WTC11 (cell line): ENCODE results near the gene CORO7. TPM values are rescaled to one million over a fixed set of nuclear protein-coding genes. Genes with fewer than 3 reads are reported as not detected.

Experiments used
- ATAC-seq: fragments of 200-7000 bp; cut with Tn5 transposase; 2 replicates; pipeline ENCODE4 v1.10.0; 2021; ENCODE audit warnings: mild to moderate bottlenecking, moderate library complexity
- CTCF ChIA-PET: fragments of 300-600 bp; sonication (Branson Sonifier 250); formaldehyde crosslinking; loops from one replicate; lab custom pipeline; 2021; ENCODE audit warnings: antibody characterized with exemption; lab: Charles Lee
- POLR2A ChIA-PET: fragments of 350-600 bp; sonication (Branson Sonifier 250); formaldehyde crosslinking; loops from one replicate; lab custom pipeline; 2021; ENCODE audit warnings: antibody characterized with exemption; lab: Charles Lee
- DNase-seq: peaks from one replicate; pipeline ENCODE4 v3.0.0; 2021; ENCODE audit warnings: low spot score
- H3K27ac Mint-ChIP-seq: 2 replicates; pipeline ENCODE4 v1.8.0; 2021; ENCODE audit warnings: mixed read lengths
- H3K27me3 Mint-ChIP-seq: 2 replicates; pipeline ENCODE4 v1.8.0; 2021; ENCODE audit warnings: low read depth, mild to moderate bottlenecking, moderate library complexity, mixed read lengths
- H3K36me3 Mint-ChIP-seq: 2 replicates; pipeline ENCODE4 v1.8.0; 2021; ENCODE audit warnings: mixed read lengths
- H3K4me1 Mint-ChIP-seq: 2 replicates; pipeline ENCODE4 v1.8.0; 2022; ENCODE audit warnings: mixed read lengths
- H3K4me3 Mint-ChIP-seq: 2 replicates; pipeline ENCODE4 v1.8.0; 2021; ENCODE audit warnings: mild to moderate bottlenecking, moderate library complexity, mixed read lengths
- H3K9me3 Mint-ChIP-seq: 2 replicates; pipeline ENCODE4 v1.8.0; 2021; ENCODE audit warnings: mixed read lengths
- AR ChIP-seq: fragments of 250-450 bp; sonication (Bioruptor Pico); IDR thresholded peaks from 2 replicates; pipeline ENCODE4 v1.9.0; 2021; ENCODE audit warnings: mild to moderate bottlenecking
- E2F1 ChIP-seq: sonication (generic); formaldehyde crosslinking; IDR thresholded peaks from 2 replicates; pipeline ENCODE4 v1.8.0; 2022; ENCODE audit warnings: mild to moderate bottlenecking, missing genetic modification reagents
- FOXJ3 ChIP-seq: sonication (generic); formaldehyde crosslinking; IDR thresholded peaks from 2 replicates; pipeline ENCODE4 v1.9.0; 2021; ENCODE audit warnings: missing genetic modification reagents, mild to moderate bottlenecking, borderline replicate concordance
- GABPB1 ChIP-seq: sonication (generic); formaldehyde crosslinking; IDR thresholded peaks from 2 replicates; pipeline ENCODE4 v1.8.1; 2023; ENCODE audit warnings: mild to moderate bottlenecking, missing genetic modification reagents
- IRF1 ChIP-seq: sonication (generic); formaldehyde crosslinking; IDR thresholded peaks from 2 replicates; pipeline ENCODE4 v1.8.0; 2023; ENCODE audit warnings: missing genetic modification reagents
- NFATC4 ChIP-seq: fragments of 250-450 bp; sonication (Bioruptor Pico); IDR thresholded peaks from 2 replicates; pipeline ENCODE4 v1.9.0; 2021; ENCODE audit warnings: mild to moderate bottlenecking
- NFE2L1 ChIP-seq: sonication (generic); formaldehyde crosslinking; IDR thresholded peaks from 2 replicates; pipeline ENCODE4 v1.8.1; 2023; ENCODE audit warnings: missing genetic modification reagents
- NR1H2 ChIP-seq: sonication (generic); formaldehyde crosslinking; IDR thresholded peaks from 2 replicates; pipeline ENCODE4 v1.9.0; 2021; ENCODE audit warnings: mild to moderate bottlenecking, moderate library complexity, missing genetic modification reagents
- NR2C2 ChIP-seq: sonication (generic); formaldehyde crosslinking; IDR thresholded peaks from 2 replicates; pipeline ENCODE4 v1.8.0; 2022; ENCODE audit warnings: mild to moderate bottlenecking, missing genetic modification reagents
- SMAD4 ChIP-seq: sonication (generic); formaldehyde crosslinking; IDR thresholded peaks from 2 replicates; pipeline ENCODE4 v1.8.0; 2022; ENCODE audit warnings: mild to moderate bottlenecking, missing genetic modification reagents
- USF1 ChIP-seq: sonication (generic); formaldehyde crosslinking; IDR thresholded peaks from 2 replicates; pipeline ENCODE4 v1.8.0; 2022; ENCODE audit warnings: mild to moderate bottlenecking, missing genetic modification reagents
- ZBTB21 ChIP-seq: sonication (generic); formaldehyde crosslinking; IDR thresholded peaks from 2 replicates; pipeline ENCODE4 v1.8.1; 2023; ENCODE audit warnings: mild to moderate bottlenecking, missing genetic modification reagents, borderline replicate concordance
- ZNF121 ChIP-seq: sonication (generic); formaldehyde crosslinking; IDR thresholded peaks from 2 replicates; pipeline ENCODE4 v1.8.0; 2023; ENCODE audit warnings: missing genetic modification reagents
- ZNF416 ChIP-seq: fragments of 250-450 bp; sonication (Bioruptor Pico); IDR thresholded peaks from 2 replicates; pipeline ENCODE4 v1.9.0; 2021; ENCODE audit warnings: mild to moderate bottlenecking, inconsistent platforms
- ZNF425 ChIP-seq: fragments of 250-450 bp; sonication (Bioruptor Pico); conservative IDR thresholded peaks from 2 replicates; pipeline ENCODE4 v1.9.0; 2021; ENCODE audit warnings: mild to moderate bottlenecking
- total RNA-seq: library from RNA; stranded (reverse); gene quantifications from 3 replicates; pipeline ENCODE4 v1.2.3, GENCODE V29; 2021
- TF ChIP-seq, protein P1 (sequence below): sonication (generic); formaldehyde crosslinking; IDR thresholded peaks from 2 replicates; pipeline ENCODE4 v1.8.1; 2023; ENCODE audit warnings: mild to moderate bottlenecking, missing genetic modification reagents, borderline replicate concordance
- TF ChIP-seq, protein P2 (sequence below): fragments of 250-450 bp; sonication (Bioruptor Pico); IDR thresholded peaks from 2 replicates; pipeline ENCODE4 v1.9.0; 2021; ENCODE audit warnings: moderate library complexity, mild to moderate bottlenecking, inconsistent platforms, borderline replicate concordance
- TF ChIP-seq, protein P3 (sequence below): sonication (generic); formaldehyde crosslinking; IDR thresholded peaks from 2 replicates; pipeline ENCODE4 v1.8.0; 2022; ENCODE audit warnings: missing genetic modification reagents

Gene CORO7
- total RNA-seq, 1 experiment from 2014 or later = 45.5 TPM

GRCh38 chr16:4426722-4427372 is 10.5 kb upstream of the CORO7 start (continued):
- TF ChIP-seq, protein P1, sequence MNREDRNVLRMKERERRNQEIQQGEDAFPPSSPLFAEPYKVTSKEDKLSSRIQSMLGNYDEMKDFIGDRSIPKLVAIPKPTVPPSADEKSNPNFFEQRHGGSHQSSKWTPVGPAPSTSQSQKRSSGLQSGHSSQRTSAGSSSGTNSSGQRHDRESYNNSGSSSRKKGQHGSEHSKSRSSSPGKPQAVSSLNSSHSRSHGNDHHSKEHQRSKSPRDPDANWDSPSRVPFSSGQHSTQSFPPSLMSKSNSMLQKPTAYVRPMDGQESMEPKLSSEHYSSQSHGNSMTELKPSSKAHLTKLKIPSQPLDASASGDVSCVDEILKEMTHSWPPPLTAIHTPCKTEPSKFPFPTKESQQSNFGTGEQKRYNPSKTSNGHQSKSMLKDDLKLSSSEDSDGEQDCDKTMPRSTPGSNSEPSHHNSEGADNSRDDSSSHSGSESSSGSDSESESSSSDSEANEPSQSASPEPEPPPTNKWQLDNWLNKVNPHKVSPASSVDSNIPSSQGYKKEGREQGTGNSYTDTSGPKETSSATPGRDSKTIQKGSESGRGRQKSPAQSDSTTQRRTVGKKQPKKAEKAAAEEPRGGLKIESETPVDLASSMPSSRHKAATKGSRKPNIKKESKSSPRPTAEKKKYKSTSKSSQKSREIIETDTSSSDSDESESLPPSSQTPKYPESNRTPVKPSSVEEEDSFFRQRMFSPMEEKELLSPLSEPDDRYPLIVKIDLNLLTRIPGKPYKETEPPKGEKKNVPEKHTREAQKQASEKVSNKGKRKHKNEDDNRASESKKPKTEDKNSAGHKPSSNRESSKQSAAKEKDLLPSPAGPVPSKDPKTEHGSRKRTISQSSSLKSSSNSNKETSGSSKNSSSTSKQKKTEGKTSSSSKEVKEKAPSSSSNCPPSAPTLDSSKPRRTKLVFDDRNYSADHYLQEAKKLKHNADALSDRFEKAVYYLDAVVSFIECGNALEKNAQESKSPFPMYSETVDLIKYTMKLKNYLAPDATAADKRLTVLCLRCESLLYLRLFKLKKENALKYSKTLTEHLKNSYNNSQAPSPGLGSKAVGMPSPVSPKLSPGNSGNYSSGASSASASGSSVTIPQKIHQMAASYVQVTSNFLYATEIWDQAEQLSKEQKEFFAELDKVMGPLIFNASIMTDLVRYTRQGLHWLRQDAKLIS (CRISPR knock-in tag) = no peak
- TF ChIP-seq, protein P2, sequence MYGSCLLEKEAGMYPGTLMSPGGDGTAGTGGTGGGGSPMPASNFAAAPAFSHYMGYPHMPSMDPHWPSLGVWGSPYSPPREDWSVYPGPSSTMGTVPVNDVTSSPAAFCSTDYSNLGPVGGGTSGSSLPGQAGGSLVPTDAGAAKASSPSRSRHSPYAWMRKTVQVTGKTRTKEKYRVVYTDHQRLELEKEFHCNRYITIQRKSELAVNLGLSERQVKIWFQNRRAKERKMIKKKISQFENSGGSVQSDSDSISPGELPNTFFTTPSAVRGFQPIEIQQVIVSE (CRISPR knock-in tag) = no peak
- TF ChIP-seq AR = no peak
- no peak for TF ChIP-seq ZBTB21
- no peak for TF ChIP-seq ZNF416 (CRISPR knock-in tag)
- TF ChIP-seq SMAD4 = no peak

DNA sequence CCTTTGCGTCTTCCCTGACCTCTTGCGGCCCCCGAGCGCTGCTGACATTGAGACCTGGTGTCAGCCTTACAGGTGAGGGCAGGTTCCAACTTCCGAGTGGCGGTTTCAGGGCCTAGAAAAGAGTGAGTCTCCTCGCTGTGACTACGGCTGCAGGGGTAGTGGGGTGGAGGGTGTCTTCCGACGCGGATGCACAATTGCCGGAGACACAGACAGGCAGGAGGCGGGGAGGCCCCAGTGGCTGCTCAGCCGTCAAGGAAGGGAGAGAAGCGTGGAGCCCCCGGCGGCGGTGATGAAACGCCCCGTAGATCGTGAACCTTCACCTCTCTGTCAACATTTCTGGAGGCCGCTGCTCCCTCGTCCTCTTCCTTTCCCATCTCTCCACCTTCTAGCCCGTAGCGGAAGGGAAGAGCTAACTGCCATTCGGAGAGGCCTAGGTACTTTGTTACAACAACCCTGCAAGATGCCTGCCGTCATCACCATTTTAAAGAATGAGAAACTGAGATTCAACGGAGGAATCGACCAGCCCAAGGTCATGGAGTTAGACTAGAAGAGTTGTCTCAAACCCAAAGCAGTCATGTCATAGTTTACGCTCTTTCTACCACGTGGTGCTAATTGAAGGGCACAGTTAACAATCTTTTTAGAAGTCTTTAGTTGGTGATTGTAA is 9.8 kb upstream of the CORO7 start:
- H3K4me3 Mint-ChIP-seq = peak overlapping the region; percentile 95
- peak; percentile 21 for DNase-seq
- ChIA-PET CTCF (interaction anchor here (1.2 kb wide), 1 partner anchor 67 kb away, joined by 3 read pairs; no protein-coding TSS in a partner anchor), POLR2A (no interaction called here)
- H3K9me3 Mint-ChIP-seq = no peaks in the 10 kb centered on the region
- H3K36me3 Mint-ChIP-seq = peaks cover 18% of the 10 kb centered on the region
- H3K27me3 Mint-ChIP-seq = no peaks in the 10 kb centered on the region
- H3K4me1 Mint-ChIP-seq = peaks cover 18% of the 10 kb centered on the region
- peak overlapping the region; percentile 91 for H3K27ac Mint-ChIP-seq
- ATAC-seq = peak; percentile 17; the same call in 1 of the 2 replicates
- TF ChIP-seq GABPB1 (CRISPR knock-in tag) (peak; percentile 91), FOXJ3 (CRISPR knock-in tag) (no peak), USF1 (CRISPR knock-in tag) (no peak), ZNF425 (CRISPR knock-in tag) (no peak), ZBTB21 (no peak), ZNF121 (CRISPR knock-in tag) (no peak), NR2C2 (CRISPR knock-in tag) (no peak), E2F1 (CRISPR knock-in tag) (0 out of 2 replicates have a peak, but pooled peaks have one; percentile 11), IRF1 (no peak), ZNF416 (CRISPR knock-in tag) (no peak), NFATC4 (CRISPR knock-in tag) (no peak), NR1H2 (no peak), NFE2L1 (CRISPR knock-in tag) (no peak)
- TF ChIP-seq, protein P3, sequence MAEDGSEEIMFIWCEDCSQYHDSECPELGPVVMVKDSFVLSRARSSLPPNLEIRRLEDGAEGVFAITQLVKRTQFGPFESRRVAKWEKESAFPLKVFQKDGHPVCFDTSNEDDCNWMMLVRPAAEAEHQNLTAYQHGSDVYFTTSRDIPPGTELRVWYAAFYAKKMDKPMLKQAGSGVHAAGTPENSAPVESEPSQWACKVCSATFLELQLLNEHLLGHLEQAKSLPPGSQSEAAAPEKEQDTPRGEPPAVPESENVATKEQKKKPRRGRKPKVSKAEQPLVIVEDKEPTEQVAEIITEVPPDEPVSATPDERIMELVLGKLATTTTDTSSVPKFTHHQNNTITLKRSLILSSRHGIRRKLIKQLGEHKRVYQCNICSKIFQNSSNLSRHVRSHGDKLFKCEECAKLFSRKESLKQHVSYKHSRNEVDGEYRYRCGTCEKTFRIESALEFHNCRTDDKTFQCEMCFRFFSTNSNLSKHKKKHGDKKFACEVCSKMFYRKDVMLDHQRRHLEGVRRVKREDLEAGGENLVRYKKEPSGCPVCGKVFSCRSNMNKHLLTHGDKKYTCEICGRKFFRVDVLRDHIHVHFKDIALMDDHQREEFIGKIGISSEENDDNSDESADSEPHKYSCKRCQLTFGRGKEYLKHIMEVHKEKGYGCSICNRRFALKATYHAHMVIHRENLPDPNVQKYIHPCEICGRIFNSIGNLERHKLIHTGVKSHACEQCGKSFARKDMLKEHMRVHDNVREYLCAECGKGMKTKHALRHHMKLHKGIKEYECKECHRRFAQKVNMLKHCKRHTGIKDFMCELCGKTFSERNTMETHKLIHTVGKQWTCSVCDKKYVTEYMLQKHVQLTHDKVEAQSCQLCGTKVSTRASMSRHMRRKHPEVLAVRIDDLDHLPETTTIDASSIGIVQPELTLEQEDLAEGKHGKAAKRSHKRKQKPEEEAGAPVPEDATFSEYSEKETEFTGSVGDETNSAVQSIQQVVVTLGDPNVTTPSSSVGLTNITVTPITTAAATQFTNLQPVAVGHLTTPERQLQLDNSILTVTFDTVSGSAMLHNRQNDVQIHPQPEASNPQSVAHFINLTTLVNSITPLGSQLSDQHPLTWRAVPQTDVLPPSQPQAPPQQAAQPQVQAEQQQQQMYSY (CRISPR knock-in tag) = no peak
